HEK293 (cell line): ENCODE measurements around the gene THAP7.
A peak's percentile ranks its signal among the peaks of the same experiment; 100 is the strongest.

Experiments used
- BCL11A ChIP-seq: fragments of 450-650 bp; formaldehyde crosslinking; IDR thresholded peaks from 2 replicates; pipeline ENCODE4 v1.5.1; 2016; ENCODE audit warnings: low read depth, missing biosample characterization, missing genetic modification characterization
- GLI4 ChIP-seq: fragments of 450-650 bp; formaldehyde crosslinking; IDR thresholded peaks from 2 replicates; pipeline ENCODE4 v1.5.1; 2016; ENCODE audit warnings: missing biosample characterization, missing genetic modification characterization
- RBAK ChIP-seq: fragments of 450-650 bp; formaldehyde crosslinking; IDR thresholded peaks from 2 replicates; pipeline ENCODE4 v1.5.1; 2016; ENCODE audit warnings: missing biosample characterization, missing genetic modification characterization
- ZBTB20 ChIP-seq: fragments of 450-650 bp; formaldehyde crosslinking; IDR thresholded peaks from 2 replicates; pipeline ENCODE4 v1.5.1; 2016; ENCODE audit warnings: missing biosample characterization, missing genetic modification characterization
- ZBTB48 ChIP-seq: fragments of 450-650 bp; formaldehyde crosslinking; IDR thresholded peaks from 2 replicates; pipeline ENCODE4 v1.5.1; 2016; ENCODE audit warnings: missing biosample characterization, missing genetic modification characterization
- ZBTB7A ChIP-seq: fragments of 450-650 bp; formaldehyde crosslinking; IDR thresholded peaks from 2 replicates; pipeline ENCODE4 v1.5.1; 2016; ENCODE audit warnings: low read depth, missing biosample characterization, missing genetic modification characterization
- ZFP69B ChIP-seq: fragments of 450-650 bp; formaldehyde crosslinking; IDR thresholded peaks from 2 replicates; pipeline ENCODE4 v1.5.1; 2016; ENCODE audit warnings: missing biosample characterization, missing genetic modification characterization
- ZIC2 ChIP-seq: fragments of 450-650 bp; formaldehyde crosslinking; IDR thresholded peaks from 2 replicates; pipeline ENCODE4 v1.5.1; 2016; ENCODE audit warnings: missing biosample characterization, missing genetic modification characterization
- ZNF169 ChIP-seq: fragments of 450-650 bp; formaldehyde crosslinking; IDR thresholded peaks from 2 replicates; pipeline ENCODE4 v1.5.1; 2016; ENCODE audit warnings: missing biosample characterization, missing genetic modification characterization
- ZNF214 ChIP-seq: fragments of 450-650 bp; formaldehyde crosslinking; IDR thresholded peaks from 2 replicates; pipeline ENCODE4 v1.5.1; 2017; ENCODE audit warnings: missing biosample characterization, mild to moderate bottlenecking, missing genetic modification characterization, borderline replicate concordance
- ZNF23 ChIP-seq: fragments of 450-650 bp; formaldehyde crosslinking; IDR thresholded peaks from 2 replicates; pipeline ENCODE4 v1.5.1; 2016; ENCODE audit warnings: missing biosample characterization, missing genetic modification characterization, borderline replicate concordance
- ZNF324 ChIP-seq: fragments of 450-650 bp; formaldehyde crosslinking; IDR thresholded peaks from 2 replicates; pipeline ENCODE4 v1.5.1; 2016; ENCODE audit warnings: missing biosample characterization, missing genetic modification characterization
- ZNF335 ChIP-seq: fragments of 450-650 bp; formaldehyde crosslinking; conservative IDR thresholded peaks from 2 replicates; pipeline ENCODE4 v1.5.1; 2016; ENCODE audit warnings: missing biosample characterization, missing genetic modification characterization
- ZNF423 ChIP-seq: fragments of 450-650 bp; formaldehyde crosslinking; IDR thresholded peaks from 2 replicates; pipeline ENCODE4 v1.5.1; 2016; ENCODE audit warnings: missing biosample characterization, missing genetic modification characterization
- ZNF571 ChIP-seq: fragments of 450-650 bp; formaldehyde crosslinking; IDR thresholded peaks from 2 replicates; pipeline ENCODE4 v1.5.0; 2017; ENCODE audit warnings: missing biosample characterization, missing genetic modification characterization
- ZNF585B ChIP-seq: fragments of 450-650 bp; formaldehyde crosslinking; IDR thresholded peaks from 2 replicates; pipeline ENCODE4 v1.5.1; 2016; ENCODE audit warnings: missing biosample characterization, missing genetic modification characterization
- ZNF600 ChIP-seq: fragments of 450-650 bp; formaldehyde crosslinking; IDR thresholded peaks from 2 replicates; pipeline ENCODE4 v1.5.1; 2016; ENCODE audit warnings: missing biosample characterization, missing genetic modification characterization
- ZNF623 ChIP-seq: fragments of 450-650 bp; formaldehyde crosslinking; IDR thresholded peaks from 2 replicates; pipeline ENCODE4 v1.5.1; 2016; ENCODE audit warnings: missing biosample characterization, missing genetic modification characterization
- ZNF624 ChIP-seq: fragments of 450-650 bp; formaldehyde crosslinking; IDR thresholded peaks from 2 replicates; pipeline ENCODE4 v1.5.1; 2017; ENCODE audit warnings: missing biosample characterization, missing genetic modification characterization
- ZNF701 ChIP-seq: fragments of 450-650 bp; formaldehyde crosslinking; IDR thresholded peaks from 2 replicates; pipeline ENCODE4 v1.5.1; 2016; ENCODE audit warnings: missing biosample characterization, missing genetic modification characterization
- ZNF792 ChIP-seq: fragments of 450-650 bp; formaldehyde crosslinking; IDR thresholded peaks from 2 replicates; pipeline ENCODE4 v1.5.1; 2016; ENCODE audit warnings: missing biosample characterization, missing genetic modification characterization
- TF ChIP-seq, protein P1 (sequence below): fragments of 450-650 bp; formaldehyde crosslinking; IDR thresholded peaks from 2 replicates; pipeline ENCODE4 v1.5.1; 2017; ENCODE audit warnings: missing biosample characterization, mild to moderate bottlenecking, missing genetic modification characterization, moderate library complexity
- TF ChIP-seq, protein P2 (sequence below): fragments of 450-650 bp; formaldehyde crosslinking; IDR thresholded peaks from 2 replicates; pipeline ENCODE4 v1.5.1; 2016; ENCODE audit warnings: missing biosample characterization, missing genetic modification characterization
- TF ChIP-seq, protein P3 (sequence below): fragments of 450-650 bp; formaldehyde crosslinking; IDR thresholded peaks from 2 replicates; pipeline ENCODE4 v1.5.1; 2016; ENCODE audit warnings: missing biosample characterization, missing genetic modification characterization
- TF ChIP-seq, protein P4 (sequence below): fragments of 450-650 bp; formaldehyde crosslinking; IDR thresholded peaks from 2 replicates; pipeline ENCODE4 v1.5.1; 2016; ENCODE audit warnings: missing biosample characterization, missing genetic modification characterization

Gene THAP7

DNA sequence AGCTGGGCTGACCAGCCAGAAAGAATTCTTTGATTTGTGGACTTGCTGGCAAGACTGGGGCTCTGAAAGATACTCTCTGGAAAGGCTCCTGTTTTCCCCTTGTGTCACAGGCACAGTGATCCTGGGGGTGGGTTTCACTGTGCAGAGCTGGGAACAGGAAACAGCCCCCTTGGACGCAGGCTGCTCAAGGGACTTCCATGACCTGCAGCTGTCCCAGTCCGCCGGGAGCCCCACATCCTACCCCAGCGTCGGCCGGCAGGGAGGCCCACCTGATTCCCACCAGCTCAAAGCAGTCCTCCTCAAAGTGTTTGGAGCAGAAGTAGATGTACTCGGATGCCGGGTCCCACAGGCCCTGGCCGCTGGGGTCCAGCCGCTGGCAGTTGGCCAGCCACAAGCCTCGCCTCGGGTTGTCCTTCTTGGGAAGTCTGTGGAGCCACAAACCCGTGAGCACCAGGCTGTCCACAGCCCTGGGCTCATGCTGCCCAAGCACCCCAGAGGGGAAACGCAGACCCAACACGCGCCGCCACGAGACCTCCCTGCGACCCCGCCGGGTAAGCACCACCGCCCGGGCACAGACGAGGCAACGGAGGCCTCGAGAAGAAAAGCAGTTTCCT is 824 bp downstream of the THAP7 start (continued):
- TF ChIP-seq GLI4 (tag by site-specific recombination) (0 out of 2 replicates have a peak, but pooled peaks have one; percentile 53), ZNF335 (tag by site-specific recombination) (peak; percentile 67), ZNF624 (tag by site-specific recombination) (0 out of 2 replicates have a peak, but pooled peaks have one; percentile 45), ZNF214 (tag by site-specific recombination) (no peak), ZNF585B (0 out of 2 replicates have a peak, but pooled peaks have one; percentile 24), ZNF792 (0 out of 2 replicates have a peak, but pooled peaks have one; percentile 81), ZNF23 (tag by site-specific recombination) (peak; percentile 56; the same call in 1 of the 2 replicates), ZFP69B (peak; percentile 36; the same call in 1 of the 2 replicates), ZNF600 (tag by site-specific recombination) (no peak), ZBTB20 (peak; percentile 58; the same call in 1 of the 2 replicates), ZBTB7A (peak; percentile 87), ZNF571 (tag by site-specific recombination) (no peak), RBAK (tag by site-specific recombination) (no peak), ZBTB48 (tag by site-specific recombination) (0 out of 2 replicates have a peak, but pooled peaks have one; percentile 16), ZIC2 (0 out of 2 replicates have a peak, but pooled peaks have one; percentile 8), ZNF324 (tag by site-specific recombination) (peak; percentile 7; the same call in 1 of the 2 replicates), ZNF623 (tag by site-specific recombination) (no peak), BCL11A (tag by site-specific recombination) (peak; percentile 11; the same call in 1 of the 2 replicates), ZNF169 (tag by site-specific recombination) (no peak), ZNF701 (tag by site-specific recombination) (0 out of 2 replicates have a peak, but pooled peaks have one; percentile 24), ZNF423 (tag by site-specific recombination) (0 out of 2 replicates have a peak, but pooled peaks have one; percentile 20)
- TF ChIP-seq, protein P1, sequence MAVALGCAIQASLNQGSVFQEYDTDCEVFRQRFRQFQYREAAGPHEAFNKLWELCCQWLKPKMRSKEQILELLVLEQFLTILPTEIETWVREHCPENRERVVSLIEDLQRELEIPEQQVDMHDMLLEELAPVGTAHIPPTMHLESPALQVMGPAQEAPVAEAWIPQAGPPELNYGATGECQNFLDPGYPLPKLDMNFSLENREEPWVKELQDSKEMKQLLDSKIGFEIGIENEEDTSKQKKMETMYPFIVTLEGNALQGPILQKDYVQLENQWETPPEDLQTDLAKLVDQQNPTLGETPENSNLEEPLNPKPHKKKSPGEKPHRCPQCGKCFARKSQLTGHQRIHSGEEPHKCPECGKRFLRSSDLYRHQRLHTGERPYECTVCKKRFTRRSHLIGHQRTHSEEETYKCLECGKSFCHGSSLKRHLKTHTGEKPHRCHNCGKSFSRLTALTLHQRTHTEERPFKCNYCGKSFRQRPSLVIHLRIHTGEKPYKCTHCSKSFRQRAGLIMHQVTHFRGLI, result no peak
- TF ChIP-seq, protein P2, sequence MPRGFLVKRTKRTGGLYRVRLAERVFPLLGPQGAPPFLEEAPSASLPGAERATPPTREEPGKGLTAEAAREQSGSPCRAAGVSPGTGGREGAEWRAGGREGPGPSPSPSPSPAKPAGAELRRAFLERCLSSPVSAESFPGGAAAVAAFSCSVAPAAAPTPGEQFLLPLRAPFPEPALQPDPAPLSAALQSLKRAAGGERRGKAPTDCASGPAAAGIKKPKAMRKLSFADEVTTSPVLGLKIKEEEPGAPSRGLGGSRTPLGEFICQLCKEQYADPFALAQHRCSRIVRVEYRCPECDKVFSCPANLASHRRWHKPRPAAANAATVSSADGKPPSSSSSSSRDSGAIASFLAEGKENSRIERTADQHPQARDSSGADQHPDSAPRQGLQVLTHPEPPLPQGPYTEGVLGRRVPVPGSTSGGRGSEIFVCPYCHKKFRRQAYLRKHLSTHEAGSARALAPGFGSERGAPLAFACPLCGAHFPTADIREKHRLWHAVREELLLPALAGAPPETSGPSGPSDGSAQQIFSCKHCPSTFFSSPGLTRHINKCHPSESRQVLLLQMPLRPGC (tag by site-specific recombination), result no peak
- TF ChIP-seq, protein P3, sequence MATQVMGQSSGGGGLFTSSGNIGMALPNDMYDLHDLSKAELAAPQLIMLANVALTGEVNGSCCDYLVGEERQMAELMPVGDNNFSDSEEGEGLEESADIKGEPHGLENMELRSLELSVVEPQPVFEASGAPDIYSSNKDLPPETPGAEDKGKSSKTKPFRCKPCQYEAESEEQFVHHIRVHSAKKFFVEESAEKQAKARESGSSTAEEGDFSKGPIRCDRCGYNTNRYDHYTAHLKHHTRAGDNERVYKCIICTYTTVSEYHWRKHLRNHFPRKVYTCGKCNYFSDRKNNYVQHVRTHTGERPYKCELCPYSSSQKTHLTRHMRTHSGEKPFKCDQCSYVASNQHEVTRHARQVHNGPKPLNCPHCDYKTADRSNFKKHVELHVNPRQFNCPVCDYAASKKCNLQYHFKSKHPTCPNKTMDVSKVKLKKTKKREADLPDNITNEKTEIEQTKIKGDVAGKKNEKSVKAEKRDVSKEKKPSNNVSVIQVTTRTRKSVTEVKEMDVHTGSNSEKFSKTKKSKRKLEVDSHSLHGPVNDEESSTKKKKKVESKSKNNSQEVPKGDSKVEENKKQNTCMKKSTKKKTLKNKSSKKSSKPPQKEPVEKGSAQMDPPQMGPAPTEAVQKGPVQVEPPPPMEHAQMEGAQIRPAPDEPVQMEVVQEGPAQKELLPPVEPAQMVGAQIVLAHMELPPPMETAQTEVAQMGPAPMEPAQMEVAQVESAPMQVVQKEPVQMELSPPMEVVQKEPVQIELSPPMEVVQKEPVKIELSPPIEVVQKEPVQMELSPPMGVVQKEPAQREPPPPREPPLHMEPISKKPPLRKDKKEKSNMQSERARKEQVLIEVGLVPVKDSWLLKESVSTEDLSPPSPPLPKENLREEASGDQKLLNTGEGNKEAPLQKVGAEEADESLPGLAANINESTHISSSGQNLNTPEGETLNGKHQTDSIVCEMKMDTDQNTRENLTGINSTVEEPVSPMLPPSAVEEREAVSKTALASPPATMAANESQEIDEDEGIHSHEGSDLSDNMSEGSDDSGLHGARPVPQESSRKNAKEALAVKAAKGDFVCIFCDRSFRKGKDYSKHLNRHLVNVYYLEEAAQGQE (tag by site-specific recombination), result 0 out of 2 replicates have a peak, but pooled peaks have one; percentile 7
- TF ChIP-seq, protein P4, sequence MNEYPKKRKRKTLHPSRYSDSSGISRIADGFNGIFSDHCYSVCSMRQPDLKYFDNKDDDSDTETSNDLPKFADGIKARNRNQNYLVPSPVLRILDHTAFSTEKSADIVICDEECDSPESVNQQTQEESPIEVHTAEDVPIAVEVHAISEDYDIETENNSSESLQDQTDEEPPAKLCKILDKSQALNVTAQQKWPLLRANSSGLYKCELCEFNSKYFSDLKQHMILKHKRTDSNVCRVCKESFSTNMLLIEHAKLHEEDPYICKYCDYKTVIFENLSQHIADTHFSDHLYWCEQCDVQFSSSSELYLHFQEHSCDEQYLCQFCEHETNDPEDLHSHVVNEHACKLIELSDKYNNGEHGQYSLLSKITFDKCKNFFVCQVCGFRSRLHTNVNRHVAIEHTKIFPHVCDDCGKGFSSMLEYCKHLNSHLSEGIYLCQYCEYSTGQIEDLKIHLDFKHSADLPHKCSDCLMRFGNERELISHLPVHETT (tag by site-specific recombination), result no peak
- TF ChIP-seq, all 188 proteins: peak for 21
